ENCODE data around the gene CYP2W1.
"Not testable (repeated sequence)": the region's sequence is repeated elsewhere in the genome, so short reads cannot be mapped to it uniquely, and the experiment has no call there.

The CYP2W1 gene

GRCh38 chr7:999941-1000935, 17.3 kb downstream of the CYP2W1 start:
- no peak for DNase-seq

GRCh38 chr7:1001069-1001770, 18.2 kb downstream of the CYP2W1 start:
- DNase-seq = not testable (repeated sequence)

GRCh38 chr7:1002026-1002425, 19.0 kb downstream of the CYP2W1 start:
- DNase-seq = not testable (repeated sequence)

GRCh38 chr7:1002445-1002844, 19.5 kb downstream of the CYP2W1 start:
- DNase-seq = not testable (repeated sequence)

- no peak for DNase-seq
These were observed 21.3 kb downstream of the CYP2W1 start for GRCh38 chr7:1004018-1004852.

GRCh38 chr7:1005303-1005702, 22.3 kb downstream of the CYP2W1 start:
- DNase-seq = no peak

GRCh38 chr7:1007901-1008300, 24.9 kb downstream of the CYP2W1 start:
- DNase-seq = no peak

GRCh38 chr7:1008733-1009363, 25.9 kb downstream of the CYP2W1 start:
- DNase-seq = no peak

GRCh38 chr7:1009747-1010146, 26.8 kb downstream of the CYP2W1 start:
- no peak for DNase-seq

- no peak for DNase-seq
These were observed 27.2 kb downstream of the CYP2W1 start for GRCh38 chr7:1010226-1010625.

- no peak for DNase-seq
These were observed 28.5 kb downstream of the CYP2W1 start for GRCh38 chr7:1011297-1012003.

GRCh38 chr7:1012004-1012715, 29.2 kb downstream of the CYP2W1 start:
- no peak for DNase-seq

- no peak for DNase-seq
These were observed 29.7 kb downstream of the CYP2W1 start for GRCh38 chr7:1012716-1013095.

- DNase-seq = no peak
These were observed 30.6 kb downstream of the CYP2W1 start for GRCh38 chr7:1013581-1013980.

- no peak for DNase-seq
These were observed 31.7 kb downstream of the CYP2W1 start for GRCh38 chr7:1014681-1015080.

GRCh38 chr7:1015196-1016121, 32.5 kb downstream of the CYP2W1 start:
- DNase-seq = no peak

- DNase-seq = no peak
These were observed 33.9 kb downstream of the CYP2W1 start for GRCh38 chr7:1016577-1017531.

- no peak for DNase-seq
These were observed 34.8 kb downstream of the CYP2W1 start for GRCh38 chr7:1017586-1018333.
